ENCODE data around the gene CT45A10.

CT45A10 gene

GRCh38 chrX:135914404-135914803, 21.2 kb upstream of the CT45A10 start:
- H3K4me3 ChIP-seq (IDR thresholded peaks at IDR 0.05; ENCODE audit: insufficient read depth, low read depth, low read length), result no peak overlapping the region
- H4K20me1 ChIP-seq (ENCODE audit: insufficient read depth), result no peaks in the 10 kb centered on the region
- H3K79me2 ChIP-seq (ENCODE audit: insufficient read depth, low read depth), result no peaks in the 10 kb centered on the region
- H3K27ac ChIP-seq, result no peak overlapping the region
- H3K4me1 ChIP-seq (ENCODE audit: low read depth, poor library complexity, severe bottlenecking), result no peaks in the 10 kb centered on the region
- no peaks in the 10 kb centered on the region for H3K36me3 ChIP-seq (ENCODE audit: insufficient read depth)
- H3K4me2 ChIP-seq, result no peak overlapping the region
- no peak overlapping the region for H2AFZ ChIP-seq (ENCODE audit: low read depth)
- no peaks in the 10 kb centered on the region for H3K27me3 ChIP-seq (ENCODE audit: insufficient read depth, low read depth)
- no peak for TF ChIP-seq CTCF (conservative IDR thresholded peaks at IDR 0.05; ENCODE audit: low read depth, low read length)
- no peak overlapping the region for H3K9ac ChIP-seq

- H3K4me2 ChIP-seq, result no peak overlapping the region
- H3K27me3 ChIP-seq (ENCODE audit: insufficient read depth, low read depth), result no peaks in the 10 kb centered on the region
- H3K36me3 ChIP-seq (ENCODE audit: insufficient read depth), result no peaks in the 10 kb centered on the region
- no peaks in the 10 kb centered on the region for H3K79me2 ChIP-seq (ENCODE audit: insufficient read depth, low read depth)
- H3K9ac ChIP-seq, result no peak overlapping the region
- no peak for TF ChIP-seq CTCF (conservative IDR thresholded peaks at IDR 0.05; ENCODE audit: low read depth, low read length)
- no peak overlapping the region for H3K27ac ChIP-seq
- no peaks in the 10 kb centered on the region for H4K20me1 ChIP-seq (ENCODE audit: insufficient read depth)
- no peak overlapping the region for H2AFZ ChIP-seq (ENCODE audit: low read depth)
- H3K4me1 ChIP-seq (ENCODE audit: low read depth, poor library complexity, severe bottlenecking), result no peaks in the 10 kb centered on the region
- H3K4me3 ChIP-seq (IDR thresholded peaks at IDR 0.05; ENCODE audit: insufficient read depth, low read depth, low read length), result no peak overlapping the region
Measured at GRCh38 chrX:135910251-135910650, 17.0 kb upstream of the CT45A10 start.

GRCh38 chrX:135892781-135893180, 463 bp downstream of the CT45A10 start:
- no peak overlapping the region for H3K27ac ChIP-seq
- TF ChIP-seq CTCF (conservative IDR thresholded peaks at IDR 0.05; ENCODE audit: low read depth, low read length), result no peak
- no peaks in the 10 kb centered on the region for H3K27me3 ChIP-seq (ENCODE audit: insufficient read depth, low read depth)
- no peak overlapping the region for H3K9ac ChIP-seq
- H3K4me3 ChIP-seq (IDR thresholded peaks at IDR 0.05; ENCODE audit: insufficient read depth, low read depth, low read length), result no peak overlapping the region
- H3K36me3 ChIP-seq (ENCODE audit: insufficient read depth), result no peaks in the 10 kb centered on the region
- H3K79me2 ChIP-seq (ENCODE audit: insufficient read depth, low read depth), result no peaks in the 10 kb centered on the region
- H3K4me2 ChIP-seq, result no peak overlapping the region
- no peaks in the 10 kb centered on the region for H4K20me1 ChIP-seq (ENCODE audit: insufficient read depth)
- no peak overlapping the region for H2AFZ ChIP-seq (ENCODE audit: low read depth)
- H3K4me1 ChIP-seq (ENCODE audit: low read depth, poor library complexity, severe bottlenecking), result no peaks in the 10 kb centered on the region

- no peaks in the 10 kb centered on the region for H3K36me3 ChIP-seq (ENCODE audit: insufficient read depth)
- no peak overlapping the region for H2AFZ ChIP-seq (ENCODE audit: low read depth)
- TF ChIP-seq CTCF (conservative IDR thresholded peaks at IDR 0.05; ENCODE audit: low read depth, low read length), result no peak
- H3K4me1 ChIP-seq (ENCODE audit: low read depth, poor library complexity, severe bottlenecking), result no peaks in the 10 kb centered on the region
- H3K27me3 ChIP-seq (ENCODE audit: insufficient read depth, low read depth), result no peaks in the 10 kb centered on the region
- H3K4me2 ChIP-seq, result no peak overlapping the region
- H3K4me3 ChIP-seq (IDR thresholded peaks at IDR 0.05; ENCODE audit: insufficient read depth, low read depth, low read length), result no peak overlapping the region
- H3K27ac ChIP-seq, result no peak overlapping the region
- no peaks in the 10 kb centered on the region for H4K20me1 ChIP-seq (ENCODE audit: insufficient read depth)
- no peaks in the 10 kb centered on the region for H3K79me2 ChIP-seq (ENCODE audit: insufficient read depth, low read depth)
- H3K9ac ChIP-seq, result no peak overlapping the region
Measured at GRCh38 chrX:135890087-135890585, 3.1 kb downstream of the CT45A10 start.
